Osteoblast (primary cell): ENCODE data around the gene DDX20. TPM values are rescaled to one million over a fixed set of nuclear protein-coding genes. Genes with fewer than 3 reads are reported as not detected.

ENCODE experiments used
- DNase-seq: peaks from one replicate; pipeline ENCODE4 v3.0.0; 2011; ENCODE audit warnings: low spot score, mixed read lengths; ENCODE audit not compliant: insufficient read length; ENCODE audit errors: missing footprints
- H2AFZ ChIP-seq: 2 replicates; pipeline ENCODE4 v1.6.0; 2011; ENCODE audit warnings: mild to moderate bottlenecking, low read length
- H3K27ac ChIP-seq: 2 replicates; pipeline ENCODE4 v1.5.1; 2011; ENCODE audit warnings: mild to moderate bottlenecking, low read depth, low read length, moderate library complexity
- H3K27me3 ChIP-seq: 2 replicates; pipeline ENCODE4 v1.6.0; 2012; ENCODE audit warnings: mild to moderate bottlenecking, control low read depth, inconsistent platforms, low read length, moderate library complexity; ENCODE audit not compliant: insufficient read depth
- H3K36me3 ChIP-seq: 2 replicates; pipeline ENCODE4 v1.5.1; 2011; ENCODE audit warnings: mild to moderate bottlenecking, low read length, control low read depth, moderate library complexity; ENCODE audit not compliant: insufficient read depth
- H3K4me1 ChIP-seq: 2 replicates; pipeline ENCODE4 v1.5.1; 2011; ENCODE audit warnings: mild to moderate bottlenecking, low read length, control low read depth, moderate library complexity; ENCODE audit not compliant: insufficient read depth
- H3K4me2 ChIP-seq: 2 replicates; pipeline ENCODE4 v1.6.0; 2011; ENCODE audit warnings: mild to moderate bottlenecking, low read length; ENCODE audit not compliant: insufficient read depth
- H3K4me3 ChIP-seq: fragments of 200-600 bp; sonication (generic); 3 replicates; pipeline ENCODE4 v1.5.1; 2012; ENCODE audit warnings: mild to moderate bottlenecking, low read length, inconsistent platforms; ENCODE audit not compliant: insufficient read depth
- H3K79me2 ChIP-seq: 2 replicates; pipeline ENCODE4 v1.6.0; 2012; ENCODE audit warnings: mild to moderate bottlenecking, low read length, control low read depth, inconsistent platforms; ENCODE audit not compliant: insufficient read depth
- H3K9me3 ChIP-seq: 2 replicates; pipeline ENCODE4 v1.5.1; 2011; ENCODE audit warnings: low read depth, low read length, control low read depth
- H4K20me1 ChIP-seq: 2 replicates; pipeline ENCODE4 v1.6.0; 2012; ENCODE audit warnings: mild to moderate bottlenecking, low read length, control low read depth; ENCODE audit not compliant: insufficient read depth
- CTCF ChIP-seq: IDR thresholded peaks from 2 replicates; pipeline ENCODE4 v1.5.1; 2011; ENCODE audit warnings: mild to moderate bottlenecking, low read depth, low read length, moderate library complexity; ENCODE audit errors: extremely low read depth
- total RNA-seq: library from RNA; depleted of rRNA; stranded (reverse); fragments of >200 nt; gene quantifications from 2 replicates; pipeline ENCODE4 v1.2.3, GENCODE V29; 2012

The DDX20 gene
- total RNA-seq, 1 donor, result 15.6 TPM

- Histone ChIP-seq H2AFZ (no peak overlapping the region), H4K20me1 (no peaks in the 10 kb centered on the region), H3K27ac (no peak overlapping the region), H3K9me3 (no peaks in the 10 kb centered on the region), H3K4me3 (no peak overlapping the region), H3K4me1 (no peaks in the 10 kb centered on the region), H3K79me2 (no peaks in the 10 kb centered on the region), H3K4me2 (no peak overlapping the region), H3K27me3 (peaks cover 6% of the 10 kb centered on the region), H3K36me3 (no peaks in the 10 kb centered on the region)
- peak; percentile 75 for DNase-seq
- TF ChIP-seq CTCF, result no peak
These were observed 47.3 kb downstream of the DDX20 start for GRCh38 chr1:111802984-111803383.

GRCh38 chr1:111803951-111804350 lies 48.2 kb downstream of the DDX20 start:
- no peak for DNase-seq
- TF ChIP-seq CTCF, result no peak
- H3K79me2 ChIP-seq, result no peaks in the 10 kb centered on the region
- no peaks in the 10 kb centered on the region for H3K36me3 ChIP-seq
- peaks cover 6% of the 10 kb centered on the region for H3K27me3 ChIP-seq
- no peaks in the 10 kb centered on the region for H3K9me3 ChIP-seq
- H3K27ac ChIP-seq, result no peak overlapping the region
- no peak overlapping the region for H3K4me3 ChIP-seq
- H4K20me1 ChIP-seq, result no peaks in the 10 kb centered on the region
- H3K4me2 ChIP-seq, result no peak overlapping the region
- H2AFZ ChIP-seq, result no peak overlapping the region
- no peaks in the 10 kb centered on the region for H3K4me1 ChIP-seq

- no peak for TF ChIP-seq CTCF
- DNase-seq, result no peak
- no peaks in the 10 kb centered on the region for H4K20me1 ChIP-seq
- no peak overlapping the region for H3K4me3 ChIP-seq
- H3K79me2 ChIP-seq, result no peaks in the 10 kb centered on the region
- no peak overlapping the region for H2AFZ ChIP-seq
- H3K4me1 ChIP-seq, result no peaks in the 10 kb centered on the region
- no peak overlapping the region for H3K4me2 ChIP-seq
- H3K27me3 ChIP-seq, result peaks cover 6% of the 10 kb centered on the region
- no peak overlapping the region for H3K27ac ChIP-seq
- no peaks in the 10 kb centered on the region for H3K9me3 ChIP-seq
- no peaks in the 10 kb centered on the region for H3K36me3 ChIP-seq
These were observed 49.1 kb downstream of the DDX20 start for GRCh38 chr1:111804776-111805175.

- Histone ChIP-seq H3K9me3 (no peaks in the 10 kb centered on the region), H4K20me1 (no peaks in the 10 kb centered on the region), H2AFZ (no peak overlapping the region), H3K4me1 (no peaks in the 10 kb centered on the region), H3K4me2 (no peak overlapping the region), H3K79me2 (no peaks in the 10 kb centered on the region), H3K27ac (no peak overlapping the region), H3K27me3 (peaks cover 6% of the 10 kb centered on the region), H3K36me3 (no peaks in the 10 kb centered on the region), H3K4me3 (no peak overlapping the region)
- DNase-seq, result no peak
- no peak for TF ChIP-seq CTCF
These were observed 49.5 kb downstream of the DDX20 start for GRCh38 chr1:111805251-111805650.
